ENCODE measurements around the gene MASP2.
"Not testable (repeated sequence)": the region's sequence is repeated elsewhere in the genome, so short reads cannot be mapped to it uniquely, and the experiment has no call there.

The MASP2 gene

DNA sequence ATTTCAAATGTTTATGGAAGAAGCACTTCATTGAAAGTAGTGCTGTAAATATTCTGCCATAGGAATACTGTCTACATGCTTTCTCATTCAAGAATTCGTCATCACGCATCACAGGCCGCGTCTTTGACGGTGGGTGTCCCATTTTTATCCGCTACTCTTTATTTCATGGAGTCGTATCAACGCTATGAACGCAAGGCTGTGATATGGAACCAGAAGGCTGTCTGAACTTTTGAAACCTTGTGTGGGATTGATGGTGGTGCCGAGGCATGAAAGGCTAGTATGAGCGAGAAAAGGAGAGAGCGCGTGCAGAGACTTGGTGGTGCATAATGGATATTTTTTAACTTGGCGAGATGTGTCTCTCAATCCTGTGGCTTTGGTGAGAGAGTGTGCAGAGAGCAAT, 23.8 kb downstream of the MASP2 start:
- H3K9ac ChIP-seq (ENCODE audit: low read length) = no peak overlapping the region
- H3K36me3 ChIP-seq (ENCODE audit: insufficient read depth, low read length) = peaks cover 94% of the 10 kb centered on the region
- no peak overlapping the region for H3K27ac ChIP-seq (ENCODE audit: low read depth, low read length, poor library complexity, severe bottlenecking)
- no peaks in the 10 kb centered on the region for H4K20me1 ChIP-seq (ENCODE audit: insufficient read depth, low read length)
- H2AFZ ChIP-seq (ENCODE audit: low read length) = no peak overlapping the region
- no peak for TF ChIP-seq EZH2 (IDR thresholded peaks at IDR 0.05; ENCODE audit: borderline replicate concordance, low read length)
- TF ChIP-seq, protein P1, sequence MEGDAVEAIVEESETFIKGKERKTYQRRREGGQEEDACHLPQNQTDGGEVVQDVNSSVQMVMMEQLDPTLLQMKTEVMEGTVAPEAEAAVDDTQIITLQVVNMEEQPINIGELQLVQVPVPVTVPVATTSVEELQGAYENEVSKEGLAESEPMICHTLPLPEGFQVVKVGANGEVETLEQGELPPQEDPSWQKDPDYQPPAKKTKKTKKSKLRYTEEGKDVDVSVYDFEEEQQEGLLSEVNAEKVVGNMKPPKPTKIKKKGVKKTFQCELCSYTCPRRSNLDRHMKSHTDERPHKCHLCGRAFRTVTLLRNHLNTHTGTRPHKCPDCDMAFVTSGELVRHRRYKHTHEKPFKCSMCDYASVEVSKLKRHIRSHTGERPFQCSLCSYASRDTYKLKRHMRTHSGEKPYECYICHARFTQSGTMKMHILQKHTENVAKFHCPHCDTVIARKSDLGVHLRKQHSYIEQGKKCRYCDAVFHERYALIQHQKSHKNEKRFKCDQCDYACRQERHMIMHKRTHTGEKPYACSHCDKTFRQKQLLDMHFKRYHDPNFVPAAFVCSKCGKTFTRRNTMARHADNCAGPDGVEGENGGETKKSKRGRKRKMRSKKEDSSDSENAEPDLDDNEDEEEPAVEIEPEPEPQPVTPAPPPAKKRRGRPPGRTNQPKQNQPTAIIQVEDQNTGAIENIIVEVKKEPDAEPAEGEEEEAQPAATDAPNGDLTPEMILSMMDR (IDR thresholded peaks at IDR 0.05; ENCODE audit: low read length) = no peak
- H3K79me2 ChIP-seq (ENCODE audit: insufficient read depth, low read length) = no peaks in the 10 kb centered on the region
- H3F3A ChIP-seq (ENCODE audit: insufficient read depth, low read length) = no peaks in the 10 kb centered on the region
- no peaks in the 10 kb centered on the region for H3K9me3 ChIP-seq (ENCODE audit: low read length)
- no peak overlapping the region for H3K4me3 ChIP-seq (ENCODE audit: low read depth, low read length, poor library complexity, severe bottlenecking)
- H3K27me3 ChIP-seq (ENCODE audit: insufficient read depth, low read length) = no peaks in the 10 kb centered on the region
- H3K4me1 ChIP-seq (ENCODE audit: insufficient read depth, low read length, severe bottlenecking) = no peaks in the 10 kb centered on the region
- no peaks in the 10 kb centered on the region for H3K9me2 ChIP-seq (ENCODE audit: low read depth, low read length)
- no peak overlapping the region for H3K4me2 ChIP-seq (ENCODE audit: low read length)

DNA sequence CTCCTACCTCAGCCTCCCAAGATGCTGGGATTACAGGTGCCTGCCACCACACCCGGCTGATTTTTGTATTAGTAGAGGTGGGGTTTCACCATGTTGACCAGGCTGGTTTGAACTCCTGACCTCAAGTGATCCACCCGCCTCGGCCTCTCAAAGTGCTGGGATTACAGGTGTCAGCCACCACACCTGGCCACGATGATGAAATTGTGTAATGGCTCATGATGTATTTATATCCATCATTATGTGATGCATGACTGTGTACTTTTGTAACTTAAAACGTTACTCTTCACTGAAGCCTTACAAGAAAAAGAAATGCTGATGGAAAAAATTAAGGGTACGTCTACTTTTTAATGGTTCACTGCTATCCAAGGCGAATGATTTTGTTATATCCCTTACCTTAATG, 27.1 kb downstream of the MASP2 start:
- no peaks in the 10 kb centered on the region for H3K4me1 ChIP-seq (ENCODE audit: insufficient read depth, low read length, severe bottlenecking)
- H4K20me1 ChIP-seq (ENCODE audit: insufficient read depth, low read length) = no peaks in the 10 kb centered on the region
- peaks cover 4% of the 10 kb centered on the region; the same call in 1 of the 2 replicates for H3K79me2 ChIP-seq (ENCODE audit: insufficient read depth, low read length)
- H3K36me3 ChIP-seq (ENCODE audit: insufficient read depth, low read length) = peaks cover 96% of the 10 kb centered on the region
- H2AFZ ChIP-seq (ENCODE audit: low read length) = no peak overlapping the region
- no peaks in the 10 kb centered on the region for H3K9me2 ChIP-seq (ENCODE audit: low read depth, low read length)
- no peak overlapping the region for H3K4me3 ChIP-seq (ENCODE audit: low read depth, low read length, poor library complexity, severe bottlenecking)
- H3K27me3 ChIP-seq (ENCODE audit: insufficient read depth, low read length) = no peaks in the 10 kb centered on the region
- H3K9ac ChIP-seq (ENCODE audit: low read length) = no peak overlapping the region
- no peak for TF ChIP-seq EZH2 (IDR thresholded peaks at IDR 0.05; ENCODE audit: borderline replicate concordance, low read length)
- TF ChIP-seq, protein P1 (IDR thresholded peaks at IDR 0.05; ENCODE audit: low read length) = no peak
- H3F3A ChIP-seq (ENCODE audit: insufficient read depth, low read length) = no peaks in the 10 kb centered on the region
- H3K4me2 ChIP-seq (ENCODE audit: low read length) = no peak overlapping the region
- H3K9me3 ChIP-seq (ENCODE audit: low read length) = no peaks in the 10 kb centered on the region
- no peak overlapping the region for H3K27ac ChIP-seq (ENCODE audit: low read depth, low read length, poor library complexity, severe bottlenecking)

DNA sequence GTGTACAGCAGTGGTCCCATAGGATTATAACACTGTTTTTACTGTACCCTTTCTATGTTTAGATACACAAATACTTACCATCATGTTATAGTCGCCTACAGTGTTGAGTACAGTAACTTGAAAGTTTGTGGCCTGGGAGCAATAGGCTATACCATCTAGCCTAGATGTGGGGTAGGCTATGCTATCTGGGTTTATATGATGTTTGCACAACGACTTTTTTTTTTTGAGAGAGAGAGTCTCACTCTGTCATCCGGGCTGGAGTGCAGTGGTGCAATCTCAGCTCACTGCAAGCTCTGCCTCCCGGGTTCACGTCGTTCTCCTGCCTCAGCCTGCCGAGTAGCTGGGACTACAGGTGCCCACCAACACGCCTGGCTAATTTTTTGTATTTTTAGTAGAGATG, 27.7 kb downstream of the MASP2 start:
- not testable (repeated sequence) for H2AFZ ChIP-seq (ENCODE audit: low read length); H3K27ac ChIP-seq (ENCODE audit: low read depth, low read length, poor library complexity, severe bottlenecking); H3K4me1 ChIP-seq (ENCODE audit: insufficient read depth, low read length, severe bottlenecking); H3K9me3 ChIP-seq (ENCODE audit: low read length); H3K9ac ChIP-seq (ENCODE audit: low read length); H3K4me2 ChIP-seq (ENCODE audit: low read length); H3K9me2 ChIP-seq (ENCODE audit: low read depth, low read length); H3K4me3 ChIP-seq (ENCODE audit: low read depth, low read length, poor library complexity, severe bottlenecking); H3K27me3 ChIP-seq (ENCODE audit: insufficient read depth, low read length); H4K20me1 ChIP-seq (ENCODE audit: insufficient read depth, low read length); H3F3A ChIP-seq (ENCODE audit: insufficient read depth, low read length); H3K79me2 ChIP-seq (ENCODE audit: insufficient read depth, low read length)
- H3K36me3 ChIP-seq (ENCODE audit: insufficient read depth, low read length) = peaks cover 96% of the 10 kb centered on the region

DNA sequence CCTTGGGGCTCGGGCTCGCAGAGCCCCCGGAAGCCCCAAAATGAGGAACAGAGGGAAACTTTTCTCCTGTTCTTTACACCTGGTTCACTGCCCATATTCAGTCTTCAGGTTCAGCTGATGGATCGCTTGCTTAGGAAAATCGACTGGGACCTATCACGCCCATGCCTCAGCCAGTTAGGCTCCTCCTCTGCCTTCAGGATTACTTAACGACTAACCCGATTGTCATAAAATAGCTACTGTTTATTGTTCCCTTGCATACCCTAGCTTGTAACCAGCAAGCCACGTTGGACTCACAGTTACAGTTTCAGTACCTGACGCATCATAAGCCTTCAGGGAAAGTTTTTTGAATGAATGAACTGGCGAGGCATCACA, 33.9 kb downstream of the MASP2 start:
- no peaks in the 10 kb centered on the region for H3K27me3 ChIP-seq (ENCODE audit: insufficient read depth, low read length)
- TF ChIP-seq, protein P1 (IDR thresholded peaks at IDR 0.05; ENCODE audit: low read length) = no peak
- TF ChIP-seq EZH2 (IDR thresholded peaks at IDR 0.05; ENCODE audit: borderline replicate concordance, low read length) = no peak
- H4K20me1 ChIP-seq (ENCODE audit: insufficient read depth, low read length) = no peaks in the 10 kb centered on the region
- peak overlapping the region; percentile 89 for H3K9ac ChIP-seq (ENCODE audit: low read length)
- peak overlapping the region; percentile 87 for H3K4me3 ChIP-seq (ENCODE audit: low read depth, low read length, poor library complexity, severe bottlenecking)
- peaks cover 49% of the 10 kb centered on the region for H3K36me3 ChIP-seq (ENCODE audit: insufficient read depth, low read length)
- peaks cover 24% of the 10 kb centered on the region for H3K79me2 ChIP-seq (ENCODE audit: insufficient read depth, low read length)
- no peaks in the 10 kb centered on the region for H3F3A ChIP-seq (ENCODE audit: insufficient read depth, low read length)
- H2AFZ ChIP-seq (ENCODE audit: low read length) = no peak overlapping the region
- H3K9me3 ChIP-seq (ENCODE audit: low read length) = no peaks in the 10 kb centered on the region
- peaks cover 22% of the 10 kb centered on the region for H3K4me1 ChIP-seq (ENCODE audit: insufficient read depth, low read length, severe bottlenecking)
- peak overlapping the region; percentile 97 for H3K4me2 ChIP-seq (ENCODE audit: low read length)
- H3K9me2 ChIP-seq (ENCODE audit: low read depth, low read length) = no peaks in the 10 kb centered on the region
- H3K27ac ChIP-seq (ENCODE audit: low read depth, low read length, poor library complexity, severe bottlenecking) = no peak overlapping the region

Data from OCI-LY1 (cell line).